Glomerular endothelial cell (primary cell): ENCODE data around the gene RGS7BP. TPM values are rescaled to one million over a fixed set of nuclear protein-coding genes. Genes with fewer than 3 reads are reported as not detected.

Experiments used
- DNase-seq: peaks from one replicate; pipeline ENCODE4 v3.0.0-alpha.2; 2011; ENCODE audit warnings: low read depth, low spot score; ENCODE audit errors: extremely low read depth
- total RNA-seq: library from RNA; depleted of rRNA; stranded (reverse); fragments of >200 nt; gene quantifications from 2 replicates; pipeline ENCODE4 v1.2.3, GENCODE V29; 2015

RGS7BP gene
- total RNA-seq, 1 donor from 2014 or later = 23.9 TPM

DNA sequence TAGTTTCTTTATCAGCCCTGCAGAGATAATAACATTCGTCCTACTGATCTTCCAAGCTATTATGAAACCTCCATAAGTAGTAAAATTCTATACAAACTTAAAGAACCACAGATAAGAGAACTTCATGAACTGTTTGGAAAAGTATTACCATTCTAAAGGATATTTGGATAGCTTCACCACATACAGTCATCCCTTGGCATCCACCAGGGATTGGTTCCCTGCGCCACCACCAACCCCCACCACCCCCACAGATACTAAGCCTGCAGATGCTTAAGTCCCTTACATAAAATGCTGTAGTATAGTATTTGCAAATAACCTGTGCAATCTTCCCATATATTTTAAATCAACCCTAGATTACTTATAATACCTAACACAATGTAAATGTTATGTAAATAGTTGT, 123.1 kb downstream of the RGS7BP start:
- no peak for DNase-seq

DNA sequence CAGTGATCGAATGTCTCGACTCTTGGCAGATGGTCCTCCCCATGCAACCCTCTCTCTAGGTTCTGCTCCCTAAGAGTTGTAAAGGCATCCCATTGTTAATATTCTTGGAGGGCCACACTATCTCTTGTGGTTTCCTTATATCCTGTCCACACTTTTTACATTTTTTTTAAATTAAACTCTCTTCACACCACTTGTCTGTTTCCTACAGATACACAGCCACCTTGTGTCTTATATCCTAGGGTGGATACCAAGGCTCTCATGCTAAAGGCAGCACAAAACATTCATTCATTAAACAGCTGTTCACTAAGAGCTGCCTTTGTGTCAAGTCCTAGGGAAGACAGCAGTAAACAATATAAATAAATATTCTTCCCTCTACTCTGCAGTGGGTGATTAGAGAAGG, 124.0 kb downstream of the RGS7BP start:
- DNase-seq = no peak

GRCh38 chr5:64632251-64632650, 126.4 kb downstream of the RGS7BP start:
- DNase-seq = no peak

- peak; percentile 39 for DNase-seq
Measured at GRCh38 chr5:64634997-64635686, 129.3 kb downstream of the RGS7BP start.

- no peak for DNase-seq
Measured at GRCh38 chr5:64637144-64637543, 131.3 kb downstream of the RGS7BP start.

DNA sequence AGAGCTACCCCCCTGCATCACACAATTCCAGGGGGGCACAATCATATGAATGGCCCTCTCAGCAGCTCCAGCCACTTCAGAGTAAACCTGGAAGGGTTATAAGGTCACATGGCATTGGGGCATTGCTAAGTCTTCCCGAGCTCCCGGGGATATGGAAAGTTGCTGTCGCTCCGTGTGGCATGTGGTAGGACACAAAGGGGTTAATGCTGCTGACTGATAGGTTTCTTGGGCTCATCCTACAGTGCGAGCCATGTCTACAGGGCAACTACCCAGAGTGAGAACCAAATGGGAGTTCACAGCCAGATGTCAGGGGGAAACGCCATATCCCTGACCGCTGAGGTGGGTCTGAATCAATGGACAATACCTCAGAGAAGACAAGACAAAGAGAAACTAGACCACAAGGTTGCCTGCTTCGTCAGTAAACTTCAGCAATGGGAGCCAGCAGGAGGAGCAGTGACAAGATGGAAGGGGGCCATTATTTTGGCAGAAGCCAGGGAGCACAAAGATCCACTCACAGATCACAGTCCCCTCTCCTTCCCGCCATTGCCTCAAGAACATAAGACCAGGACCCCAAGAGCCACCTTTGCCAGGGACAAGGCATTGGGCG, 132.1 kb downstream of the RGS7BP start:
- DNase-seq = no peak

DNA sequence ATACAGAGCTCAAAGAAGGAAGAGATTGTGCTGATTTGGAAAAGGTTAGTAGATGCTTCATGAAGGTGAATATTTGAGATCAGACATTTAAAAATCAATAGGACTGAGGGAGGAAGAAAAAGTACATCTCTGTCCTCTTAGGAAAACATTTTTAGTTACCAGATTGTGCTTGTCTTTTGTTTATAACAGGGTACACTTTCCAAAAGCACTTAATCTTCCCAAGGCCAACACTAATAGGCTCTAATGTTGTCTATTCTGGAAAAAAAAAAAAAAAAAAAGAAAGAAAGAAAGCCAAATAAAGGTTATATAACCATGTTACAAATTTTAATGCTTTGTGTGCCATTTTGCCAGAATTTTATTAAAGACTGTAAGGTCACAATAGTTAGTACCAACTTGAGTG, 139.0 kb downstream of the RGS7BP start:
- DNase-seq = no peak

GRCh38 chr5:64646169-64646568, 140.4 kb downstream of the RGS7BP start:
- DNase-seq = no peak

GRCh38 chr5:64649512-64649911, 143.7 kb downstream of the RGS7BP start:
- no peak for DNase-seq

- no peak for DNase-seq
Measured at GRCh38 chr5:64653766-64654560, 148.1 kb downstream of the RGS7BP start.

DNA sequence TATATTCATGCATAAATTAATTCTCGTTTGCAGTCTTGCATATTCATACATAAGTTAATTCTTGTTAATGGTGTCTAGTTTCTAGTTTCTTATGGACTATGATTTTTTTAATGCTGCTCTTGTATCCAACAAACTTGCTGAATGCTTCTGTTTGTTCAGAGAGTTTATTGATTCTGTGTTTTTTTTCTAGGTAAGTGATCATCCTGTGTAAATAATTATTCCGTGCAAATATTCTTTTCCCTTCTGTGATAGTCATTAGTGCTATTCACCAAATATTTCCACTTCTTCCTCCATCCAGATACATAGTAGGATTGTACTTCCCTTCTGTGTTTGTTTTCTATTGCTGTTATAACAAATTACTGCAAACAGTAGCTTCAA, 148.7 kb downstream of the RGS7BP start:
- no peak for DNase-seq

- no peak for DNase-seq
Measured at GRCh38 chr5:64655596-64655995, 149.8 kb downstream of the RGS7BP start.

- DNase-seq = no peak
Measured at GRCh38 chr5:64659289-64659688, 153.5 kb downstream of the RGS7BP start.

Other genes starting within 250 kb of the RGS7BP start
- not detected in 2 replicates for gene SHISAL2B, start 184.5 kb downstream of the RGS7BP start, total RNA-seq